NCI-H2107 treated with DMSO at 0.1 percent for 48 hours (cell line): ENCODE data around the gene MATN3.

Experiments used
- DNase-seq: peaks from one replicate; lab custom pipeline; 2025; ENCODE audit not compliant: unreplicated experiment; lab: John Stamatoyannopoulos, UW

MATN3 gene

GRCh38 chr2:20037660-20038059, 25.2 kb upstream of the MATN3 start:
- no peak for DNase-seq

DNA sequence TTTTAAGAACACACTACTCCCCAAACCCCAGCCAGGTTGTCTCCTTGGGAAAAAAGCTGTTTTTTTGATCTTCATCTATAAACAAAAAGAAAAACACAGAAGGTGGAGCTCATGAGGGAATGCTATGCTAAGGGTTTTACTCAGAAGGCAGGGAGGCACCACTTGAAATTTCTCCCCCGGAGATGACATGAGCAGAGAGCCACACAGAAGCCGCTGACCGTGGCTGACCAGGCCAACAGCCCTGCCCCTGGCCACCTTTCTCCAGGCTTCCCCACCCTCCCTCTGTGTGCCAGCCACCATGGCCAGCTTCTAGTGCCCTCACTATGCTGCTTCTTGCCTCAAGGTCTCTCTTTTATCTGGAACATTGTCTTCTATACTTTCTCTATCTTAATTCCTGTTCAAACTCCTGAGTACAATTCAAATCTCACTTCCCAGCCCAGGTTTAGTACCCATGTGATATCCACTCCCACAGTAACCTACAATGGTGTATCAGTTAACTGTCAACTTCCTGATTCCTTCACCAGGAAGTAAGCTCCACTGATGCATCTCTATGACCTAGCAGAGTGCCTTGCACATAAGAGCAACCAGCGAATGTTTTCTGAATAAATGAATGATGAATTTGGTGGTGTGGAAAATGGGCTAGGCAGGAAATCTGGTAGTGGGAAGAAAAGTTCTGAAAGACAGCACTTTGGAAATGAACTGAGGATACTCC, 23.6 kb upstream of the MATN3 start:
- no peak for DNase-seq

DNA sequence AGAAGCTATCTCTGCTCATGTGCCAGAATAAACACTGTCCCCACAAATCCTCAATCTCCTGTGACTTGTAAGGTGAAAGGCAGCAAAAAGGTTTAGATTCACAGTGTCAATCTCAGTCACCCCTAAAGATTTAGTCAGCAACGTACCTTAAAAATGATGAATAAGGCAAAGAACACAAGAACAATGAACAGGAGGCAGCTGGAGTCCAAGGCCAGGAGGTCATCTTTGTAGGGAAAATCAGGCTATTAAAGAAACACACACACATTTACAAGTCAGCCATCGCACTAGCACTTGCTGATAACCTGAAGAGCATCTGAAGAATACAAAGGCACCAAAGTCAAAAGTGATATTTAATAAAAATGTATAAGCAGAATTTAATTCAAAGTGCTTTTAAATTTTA, 22.4 kb upstream of the MATN3 start:
- DNase-seq: no peak

DNA sequence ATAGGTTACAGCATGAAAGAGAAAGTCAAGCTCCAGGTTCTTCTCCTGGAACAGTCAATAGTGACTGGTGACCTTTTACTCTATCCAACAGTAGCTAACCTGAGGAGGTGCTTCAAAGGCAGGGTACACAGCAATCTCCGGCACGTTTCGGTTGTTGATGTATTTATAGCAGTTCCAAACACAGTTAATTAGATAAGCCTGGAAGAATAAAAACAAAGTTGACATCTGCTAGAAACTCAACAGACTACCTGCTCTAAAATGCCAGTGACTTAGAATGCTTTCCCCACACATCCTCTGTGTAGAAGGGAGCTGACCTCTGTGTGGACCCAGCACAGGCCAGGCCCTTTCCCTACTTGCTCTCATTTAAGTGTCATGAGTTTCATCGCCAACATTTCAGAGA, 21.8 kb upstream of the MATN3 start:
- no peak for DNase-seq

- DNase-seq: no peak
Observed at GRCh38 chr2:20033322-20033721, 20.9 kb upstream of the MATN3 start.

GRCh38 chr2:20030224-20030623, 17.8 kb upstream of the MATN3 start:
- DNase-seq: no peak

DNA sequence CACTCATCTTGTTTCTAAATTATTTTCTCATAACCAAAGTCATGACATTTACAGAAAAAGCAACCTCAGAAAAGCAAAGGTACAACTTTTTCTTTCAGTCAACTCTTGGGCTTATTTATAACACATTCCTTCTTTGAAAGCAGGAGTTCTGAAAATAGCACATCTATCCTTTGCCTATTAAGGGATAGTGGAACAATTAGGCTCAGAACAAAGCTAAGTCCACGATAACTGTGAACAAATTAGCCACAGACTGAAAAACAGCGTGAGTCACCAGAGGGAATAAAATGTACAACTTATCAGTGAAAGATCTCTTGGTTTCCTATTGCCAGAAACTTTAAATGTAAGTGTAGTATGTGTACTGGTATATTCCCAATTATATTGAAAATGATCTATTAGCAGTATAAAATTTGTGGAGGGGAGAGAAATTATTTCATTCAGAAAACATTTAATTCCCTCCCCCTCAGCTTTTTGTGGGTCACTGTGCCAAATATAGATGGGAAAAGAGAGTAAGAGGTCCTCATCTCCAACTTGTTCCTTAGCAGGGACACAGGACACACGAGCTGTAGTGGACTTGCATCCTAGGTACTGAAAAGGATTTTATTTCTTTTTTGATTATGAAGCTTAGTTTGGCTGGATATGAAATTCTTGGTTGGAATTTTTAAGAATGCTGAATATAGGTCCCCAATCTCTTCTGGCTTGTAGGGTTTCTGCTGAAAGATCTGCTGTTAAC, 15.4 kb upstream of the MATN3 start:
- no peak for DNase-seq

DNA sequence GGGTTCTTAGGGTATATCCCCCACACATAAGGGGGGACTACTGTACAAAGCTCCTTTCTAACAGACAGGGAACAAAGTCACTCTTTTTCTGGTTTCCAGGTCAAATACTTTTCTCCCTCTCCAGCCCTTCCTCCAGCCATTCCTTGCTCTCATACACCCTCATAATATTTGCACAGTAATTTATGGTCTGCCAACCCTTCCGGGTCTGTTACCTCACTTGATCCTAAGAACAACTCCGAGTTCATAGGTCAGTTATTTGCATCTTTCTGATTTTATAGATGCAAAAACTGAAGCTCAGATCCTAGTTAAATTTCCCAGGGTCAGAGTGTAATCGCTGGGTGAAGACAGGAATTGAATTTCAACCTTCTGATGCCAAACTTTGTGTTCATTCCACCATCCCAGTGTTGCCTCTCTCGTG, 14.8 kb upstream of the MATN3 start:
- no peak for DNase-seq

DNA sequence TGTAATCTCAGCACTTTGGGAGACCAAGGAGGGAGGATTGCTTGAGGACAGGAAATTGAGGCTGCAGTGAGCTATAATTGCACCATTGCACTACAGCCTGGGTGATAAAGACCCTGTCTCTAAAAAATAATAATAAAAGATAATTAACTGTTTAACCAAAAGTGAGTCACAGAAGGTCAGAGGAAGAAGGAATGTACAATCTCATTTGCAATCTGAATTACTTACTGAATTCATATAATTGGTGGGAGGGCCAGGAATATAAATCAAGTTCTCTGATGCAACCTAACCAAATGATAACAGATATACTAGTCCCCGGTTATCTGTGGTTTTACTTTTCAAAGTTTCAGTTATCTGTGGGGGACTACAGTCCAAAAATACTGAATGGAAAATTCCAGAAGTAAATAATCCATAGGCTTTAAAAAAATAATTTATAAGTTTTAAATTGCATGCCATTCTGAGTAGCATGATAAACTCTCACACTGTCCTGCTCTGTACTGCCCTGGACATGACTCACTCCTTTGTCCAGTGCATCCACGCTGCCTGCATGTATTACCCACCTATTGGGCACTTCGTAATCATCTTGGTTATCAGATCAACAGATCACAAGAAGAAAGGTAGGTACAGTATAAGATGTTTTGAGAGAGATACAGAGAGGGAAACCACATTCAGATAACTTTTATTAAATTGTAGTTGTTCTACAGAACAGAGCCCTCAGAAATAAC, 12.8 kb upstream of the MATN3 start:
- no peak for DNase-seq

DNA sequence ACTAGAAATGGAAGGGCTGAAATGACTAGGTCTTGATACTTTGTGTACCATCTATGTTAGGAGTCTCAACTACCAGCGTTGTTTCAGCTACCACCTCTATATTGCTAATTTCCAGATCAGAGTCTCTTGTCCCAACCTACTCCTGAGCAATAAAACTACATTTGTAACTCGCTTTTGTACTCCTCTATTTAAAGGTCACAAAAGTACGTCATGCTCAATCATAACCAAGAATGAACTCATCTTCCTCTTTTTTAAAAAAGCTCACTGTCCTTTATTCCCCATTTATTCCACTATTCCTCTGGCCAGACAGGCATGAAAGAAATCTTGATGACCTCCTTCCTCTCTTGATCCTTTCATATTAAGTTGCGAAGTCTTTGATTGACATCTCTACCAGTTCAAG, 11.2 kb upstream of the MATN3 start:
- no peak for DNase-seq

GRCh38 chr2:20021405-20022009, 9.0 kb upstream of the MATN3 start:
- DNase-seq: no peak

DNA sequence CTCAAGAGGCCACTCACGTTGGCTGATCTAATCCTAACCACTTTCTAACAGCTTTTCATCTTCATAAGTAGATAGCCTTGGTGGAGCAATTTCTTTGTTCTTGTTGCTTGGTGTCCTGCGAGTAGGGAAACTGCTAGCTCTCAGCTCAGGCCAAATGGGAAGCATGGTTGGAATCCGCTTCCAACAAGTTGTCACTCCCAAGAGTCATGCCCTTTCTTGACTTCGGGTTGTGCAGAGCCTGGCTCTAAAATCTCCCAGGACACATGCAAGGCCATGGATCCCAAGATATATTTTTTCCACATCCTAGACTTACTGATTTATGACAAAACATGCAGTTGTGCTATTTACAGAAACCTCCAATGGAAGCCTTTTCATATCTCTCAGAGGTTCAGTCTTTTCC, 7.3 kb upstream of the MATN3 start:
- no peak for DNase-seq

- DNase-seq: no peak
Observed at GRCh38 chr2:20018601-20019152, 6.2 kb upstream of the MATN3 start.

DNA sequence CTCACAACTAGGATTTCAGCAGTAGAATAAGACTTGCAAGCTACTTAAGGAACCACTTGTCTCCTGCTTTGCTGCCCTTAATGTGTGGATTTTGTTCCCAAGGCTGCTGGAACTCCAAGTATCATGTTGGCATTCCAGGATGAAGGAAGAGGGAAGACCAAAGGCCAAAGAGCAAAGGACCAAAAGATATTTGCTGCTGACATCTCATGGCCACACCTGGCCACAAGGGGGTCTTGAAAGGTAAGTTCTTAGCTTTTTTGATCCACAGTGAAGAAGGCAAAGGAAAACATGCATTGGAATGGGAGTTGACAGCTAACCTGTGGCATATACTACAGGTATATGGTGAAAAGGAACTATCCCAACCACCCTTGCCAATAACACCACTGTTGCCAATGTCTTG, 3.9 kb upstream of the MATN3 start:
- DNase-seq: no peak

- peak; percentile 23 for DNase-seq
Observed at GRCh38 chr2:20015482-20016083, 3.1 kb upstream of the MATN3 start.

GRCh38 chr2:20013126-20013849, 820 bp upstream of the MATN3 start:
- peak; percentile 33 for DNase-seq

GRCh38 chr2:20012032-20012281, 511 bp downstream of the MATN3 start:
- DNase-seq: no peak

DNA sequence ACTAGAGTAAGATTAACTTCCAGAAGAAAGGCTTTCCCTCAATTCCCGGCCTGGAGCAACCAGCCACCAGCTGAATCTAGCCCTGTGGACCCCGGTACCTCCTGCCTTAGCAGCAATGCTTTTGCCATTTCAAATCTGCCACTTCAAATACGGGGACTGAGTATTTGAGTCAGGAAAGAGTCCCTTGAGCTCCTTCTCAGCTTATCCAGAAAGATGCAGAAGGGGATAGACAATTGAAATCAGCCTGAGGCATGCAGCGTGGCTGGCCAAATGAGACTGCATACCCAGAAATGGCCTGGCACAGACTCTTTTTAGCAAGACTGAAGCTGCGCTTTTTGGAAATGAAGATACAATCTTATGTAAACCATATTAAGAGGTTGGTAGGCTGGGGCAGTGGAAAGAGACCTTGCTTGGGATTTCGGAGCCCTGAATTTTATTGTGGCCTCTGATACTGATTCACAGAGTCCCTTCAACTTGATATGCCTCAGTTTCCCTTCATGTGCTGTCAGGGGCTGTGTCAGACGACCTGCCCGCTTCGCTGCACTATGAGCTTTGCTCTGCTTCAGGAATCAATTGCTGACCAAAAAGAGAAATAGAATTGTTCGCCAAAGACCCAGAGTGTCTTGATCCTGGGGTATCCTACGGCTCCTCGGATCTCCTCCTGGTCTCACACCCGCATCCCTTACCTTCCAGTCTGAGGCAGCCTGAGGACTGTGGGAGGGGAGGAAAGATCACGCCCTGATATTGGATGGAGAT, 1.0 kb downstream of the MATN3 start:
- DNase-seq: no peak

DNA sequence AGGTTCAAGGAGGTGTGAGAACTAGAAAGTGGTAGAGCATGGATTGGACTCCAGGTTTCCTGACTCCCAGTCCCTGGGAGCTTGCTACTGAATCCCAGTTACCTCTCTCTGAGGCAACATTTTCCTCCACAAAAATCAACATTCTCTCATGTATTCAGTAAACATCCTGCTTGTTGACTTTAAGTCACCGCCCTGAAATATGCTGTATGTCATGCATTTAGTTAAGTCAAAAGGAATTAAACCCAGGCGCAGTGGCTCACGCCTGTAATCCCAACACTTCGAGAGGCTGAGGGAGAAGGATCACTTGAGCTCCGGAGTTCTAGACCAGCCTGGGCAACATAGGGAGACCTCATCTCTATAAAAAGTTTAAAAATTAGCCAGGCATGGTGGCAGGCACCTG, 3.8 kb downstream of the MATN3 start:
- DNase-seq: no peak

DNA sequence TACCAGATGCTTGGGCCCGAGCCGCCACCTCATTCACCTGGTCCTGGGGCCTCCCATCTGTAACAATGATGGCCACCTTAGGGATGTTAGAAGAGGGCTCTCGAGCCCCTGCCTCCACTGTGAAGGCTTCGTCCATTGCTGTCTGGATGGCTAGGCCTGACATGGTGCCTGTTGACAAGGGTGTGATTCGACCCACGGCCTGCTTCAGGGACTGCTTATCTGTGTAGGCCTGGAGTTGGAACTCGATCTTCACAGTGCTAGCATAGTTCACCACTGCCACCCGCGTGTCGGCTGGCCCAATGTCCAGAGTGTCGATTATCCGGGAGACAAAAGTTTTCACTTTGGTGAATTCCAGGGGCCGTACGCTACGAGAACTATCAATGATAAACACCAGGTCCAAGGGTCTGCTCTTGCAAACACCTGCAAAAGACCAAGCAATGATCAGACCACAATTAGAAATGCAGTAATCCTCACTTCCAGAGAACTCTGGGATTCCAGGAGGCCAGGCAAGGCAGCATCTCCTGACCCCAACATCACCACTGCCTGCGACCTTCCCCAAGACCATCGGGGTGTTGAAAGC, 6.5 kb downstream of the MATN3 start:
- DNase-seq: no peak
